ENCODE data around the gene EIF2B2. TPM values are rescaled to one million over a fixed set of nuclear protein-coding genes. Genes with fewer than 3 reads are reported as not detected.

The EIF2B2 gene
- polyA plus RNA-seq (2012; ENCODE audit: missing spikeins), result 31.2 TPM

DNA sequence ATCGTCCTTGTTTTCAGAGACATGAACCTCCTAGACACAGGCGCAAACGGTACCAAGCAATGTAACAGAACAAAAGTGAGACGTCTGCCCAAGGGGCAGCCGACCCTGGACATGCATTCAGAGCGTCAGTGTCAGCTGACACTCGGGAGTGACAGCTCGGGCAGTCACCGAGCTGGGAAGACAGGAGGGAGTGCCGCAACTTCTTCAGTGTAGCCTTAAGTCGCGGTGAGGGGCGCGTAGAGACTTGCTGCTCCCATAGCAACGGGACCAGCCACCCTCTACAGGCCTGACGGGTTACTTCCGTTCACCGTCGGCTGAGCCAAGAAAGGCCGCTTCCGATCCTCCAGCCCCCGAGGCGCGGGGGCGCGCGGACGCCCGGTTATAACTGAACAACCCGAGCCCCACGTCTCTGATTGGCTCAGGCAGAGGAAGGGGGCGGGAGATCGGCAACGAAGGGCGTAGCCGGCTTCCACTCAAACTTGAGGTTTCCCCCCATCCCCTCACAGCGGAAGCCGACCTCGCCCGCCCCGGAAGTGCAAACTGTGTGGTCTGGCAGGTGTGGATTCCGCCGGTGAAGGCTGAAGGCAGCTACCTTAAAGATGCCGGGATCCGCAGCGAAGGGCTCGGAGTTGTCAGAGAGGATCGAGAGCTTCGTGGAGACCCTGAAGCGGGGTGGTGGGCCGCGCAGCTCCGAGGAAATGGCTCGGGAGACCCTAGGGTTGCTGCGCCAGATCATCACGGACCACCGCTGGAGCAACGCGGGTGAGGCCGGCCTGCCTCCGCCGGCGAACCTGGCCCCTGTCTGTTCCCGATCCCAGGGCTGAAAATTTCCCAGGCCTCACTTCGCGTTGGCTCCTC, at the start of gene EIF2B2:
Gene EIF2B2, plus strand, starts transcription at position 530 of the 858 bp plus-strand sequence. Its CDS starts 70 bp downstream, at position 600.
- TF ChIP-seq POLR2A (IDR thresholded peaks at IDR 0.05; ENCODE audit: low read depth, low read length) (peak; percentile 83; the same call in 1 of the 2 replicates), POLR2AphosphoS5 (IDR thresholded peaks at IDR 0.05; ENCODE audit: low read depth, low read length) (peak; percentile 74), TAF1 (IDR thresholded peaks at IDR 0.05; ENCODE audit: borderline replicate concordance, low read depth, low read length) (peak; percentile 58; the same call in 1 of the 2 replicates)
- DNase-seq (ENCODE audit: insufficient read length) (peak; percentile 87), FAIRE-seq (peak; percentile 99)

DNA sequence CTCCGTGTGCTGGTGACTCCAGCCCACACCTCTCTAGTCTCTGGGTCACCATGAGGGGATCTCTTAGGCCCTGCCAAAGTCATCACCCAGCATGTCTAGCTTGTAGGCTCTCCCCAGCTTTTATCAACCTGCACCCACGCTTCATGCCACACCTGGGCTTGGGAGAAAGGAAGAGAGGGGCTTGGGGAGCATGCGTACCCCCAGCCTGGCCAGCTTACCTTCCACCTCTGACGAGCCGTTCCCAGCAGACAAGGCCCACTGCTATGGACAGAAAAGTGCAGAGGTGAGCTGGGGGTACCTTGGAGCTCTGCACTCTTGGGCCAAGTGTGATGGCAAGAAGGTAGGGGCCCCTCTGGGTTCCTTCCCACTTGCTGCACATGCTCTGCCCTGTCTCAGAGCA, 49.0 kb upstream of the EIF2B2 start:
- FAIRE-seq (no peak), DNase-seq (ENCODE audit: insufficient read length) (no peak)
- TF ChIP-seq POLR2A (IDR thresholded peaks at IDR 0.05; ENCODE audit: low read depth, low read length) (no peak), POLR2AphosphoS5 (IDR thresholded peaks at IDR 0.05; ENCODE audit: low read depth, low read length) (no peak), TAF1 (IDR thresholded peaks at IDR 0.05; ENCODE audit: borderline replicate concordance, low read depth, low read length) (no peak)

DNA sequence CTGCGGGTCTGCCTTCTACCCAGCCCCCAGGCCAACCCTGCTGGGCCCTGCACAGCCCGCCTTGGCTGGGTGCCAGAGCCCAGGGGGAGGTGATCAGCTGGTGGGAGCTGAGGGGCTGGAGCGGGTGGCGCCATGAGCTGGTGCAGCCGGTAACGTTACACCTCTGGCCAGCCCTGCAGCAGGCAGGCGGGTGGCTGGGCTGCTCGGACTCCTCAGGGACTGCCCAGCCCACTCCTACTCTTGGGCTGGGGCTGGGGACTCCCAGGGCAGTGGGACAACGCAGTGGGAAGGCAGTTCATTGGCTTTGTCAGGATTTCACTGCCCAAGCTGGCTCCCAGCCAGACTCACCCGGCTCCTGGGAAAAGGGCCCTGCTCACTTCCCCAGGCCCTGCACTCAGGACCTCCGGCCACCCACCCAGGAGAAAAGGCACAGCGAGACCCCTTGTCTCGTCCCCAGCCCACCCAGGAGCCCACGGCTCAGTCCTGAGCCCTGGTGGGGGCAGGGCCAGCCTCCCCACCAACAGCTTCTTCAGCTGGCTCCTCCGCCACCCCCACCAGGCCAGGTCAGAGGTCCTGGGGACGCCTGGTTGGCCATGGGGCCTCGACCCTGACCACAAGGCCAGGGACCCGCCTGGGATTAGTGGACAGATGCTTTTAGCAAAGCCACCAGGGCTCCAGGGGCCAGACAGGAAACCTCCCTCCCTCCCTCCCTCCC, 48.3 kb upstream of the EIF2B2 start:
- DNase-seq (ENCODE audit: insufficient read length) (no peak), FAIRE-seq (no peak)
- no peak for TF ChIP-seq TAF1 (IDR thresholded peaks at IDR 0.05; ENCODE audit: borderline replicate concordance, low read depth, low read length)
- TF ChIP-seq POLR2AphosphoS5 (IDR thresholded peaks at IDR 0.05; ENCODE audit: low read depth, low read length), result no peak
- no peak for TF ChIP-seq POLR2A (IDR thresholded peaks at IDR 0.05; ENCODE audit: low read depth, low read length)

DNA sequence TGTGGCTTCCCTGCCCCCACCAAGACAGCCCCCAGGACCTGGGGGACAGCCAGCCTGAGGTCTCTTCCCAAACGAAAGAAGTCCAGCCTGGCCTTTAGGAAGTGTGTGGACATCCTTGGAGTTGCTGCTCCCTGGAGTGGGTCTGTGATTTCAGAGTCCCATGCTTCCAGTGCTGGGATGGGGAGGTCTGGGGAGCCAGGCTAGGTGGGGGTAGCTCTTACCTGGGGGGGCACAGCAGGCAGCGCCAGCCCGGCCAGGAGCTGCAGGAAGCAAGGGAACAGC, 47.8 kb upstream of the EIF2B2 start:
- TF ChIP-seq TAF1 (IDR thresholded peaks at IDR 0.05; ENCODE audit: borderline replicate concordance, low read depth, low read length), result no peak
- TF ChIP-seq POLR2A (IDR thresholded peaks at IDR 0.05; ENCODE audit: low read depth, low read length), result no peak
- no peak for TF ChIP-seq POLR2AphosphoS5 (IDR thresholded peaks at IDR 0.05; ENCODE audit: low read depth, low read length)
- DNase-seq (ENCODE audit: insufficient read length) (no peak), FAIRE-seq (no peak)

DNA sequence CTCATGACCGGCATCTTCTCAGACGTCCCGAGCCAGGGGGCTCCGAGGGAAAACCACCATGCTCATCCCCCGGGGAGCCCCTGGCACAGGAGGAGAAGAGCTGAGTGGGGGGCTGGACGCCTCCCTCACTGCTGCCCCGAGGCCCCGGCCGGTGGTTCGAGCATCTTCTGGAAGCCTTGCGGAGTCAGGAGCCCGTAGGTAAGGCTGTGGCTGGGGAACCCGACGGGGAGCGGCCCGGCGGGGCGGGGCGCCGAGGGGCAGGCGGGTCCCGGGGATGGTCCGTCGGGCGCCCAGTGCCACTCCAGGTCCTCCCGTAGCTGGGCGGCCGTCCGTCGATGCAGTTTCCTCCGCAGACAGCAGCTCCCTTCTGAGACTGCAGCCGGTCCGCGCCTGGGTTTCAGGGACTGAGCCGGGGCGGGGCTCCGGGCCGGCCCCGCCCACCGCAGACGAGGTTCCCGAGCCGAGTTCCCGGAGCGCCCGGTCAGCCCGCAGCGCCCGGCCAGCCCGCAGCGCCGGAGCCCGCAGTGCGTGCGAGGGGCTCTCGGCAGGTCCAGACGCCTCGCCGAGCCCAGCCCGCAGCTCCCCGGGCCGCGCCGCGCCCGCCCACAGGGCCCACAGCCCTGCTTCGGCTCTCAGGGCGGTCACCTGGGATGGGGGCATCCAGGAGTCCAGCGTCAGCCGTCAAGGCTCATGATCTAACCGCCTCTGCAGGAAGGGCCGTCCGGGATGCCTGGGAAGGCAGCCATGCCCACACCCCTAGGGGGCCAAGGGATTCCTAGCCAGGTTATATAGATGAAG, 47.3 kb upstream of the EIF2B2 start, which contains the start of gene PGF:
Gene PGF, minus strand, starts transcription at position 369 of the 798 bp plus-strand sequence. Its CDS starts 355 bp downstream, at position 14.
- TF ChIP-seq POLR2A (IDR thresholded peaks at IDR 0.05; ENCODE audit: low read depth, low read length) (no peak), POLR2AphosphoS5 (IDR thresholded peaks at IDR 0.05; ENCODE audit: low read depth, low read length) (no peak), TAF1 (IDR thresholded peaks at IDR 0.05; ENCODE audit: borderline replicate concordance, low read depth, low read length) (no peak)
- DNase-seq (ENCODE audit: insufficient read length), result peak; percentile 55
- peak; percentile 67 for FAIRE-seq

DNA sequence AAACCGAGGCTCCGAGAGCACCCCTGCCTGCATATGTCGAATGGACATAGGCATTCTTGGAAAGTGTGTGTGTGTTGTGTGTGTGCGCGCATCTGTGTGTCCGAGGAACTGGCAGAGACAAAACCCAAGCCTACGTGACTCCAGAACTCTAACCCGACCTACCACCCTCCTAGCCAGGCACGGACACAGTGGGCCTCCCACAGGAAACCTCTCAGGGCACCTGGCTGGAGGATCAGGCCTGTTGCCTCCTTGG, 46.8 kb upstream of the EIF2B2 start:
- FAIRE-seq (peak; percentile 67), DNase-seq (ENCODE audit: insufficient read length) (no peak)
- no peak for TF ChIP-seq POLR2A (IDR thresholded peaks at IDR 0.05; ENCODE audit: low read depth, low read length)
- TF ChIP-seq TAF1 (IDR thresholded peaks at IDR 0.05; ENCODE audit: borderline replicate concordance, low read depth, low read length), result no peak
- no peak for TF ChIP-seq POLR2AphosphoS5 (IDR thresholded peaks at IDR 0.05; ENCODE audit: low read depth, low read length)

DNA sequence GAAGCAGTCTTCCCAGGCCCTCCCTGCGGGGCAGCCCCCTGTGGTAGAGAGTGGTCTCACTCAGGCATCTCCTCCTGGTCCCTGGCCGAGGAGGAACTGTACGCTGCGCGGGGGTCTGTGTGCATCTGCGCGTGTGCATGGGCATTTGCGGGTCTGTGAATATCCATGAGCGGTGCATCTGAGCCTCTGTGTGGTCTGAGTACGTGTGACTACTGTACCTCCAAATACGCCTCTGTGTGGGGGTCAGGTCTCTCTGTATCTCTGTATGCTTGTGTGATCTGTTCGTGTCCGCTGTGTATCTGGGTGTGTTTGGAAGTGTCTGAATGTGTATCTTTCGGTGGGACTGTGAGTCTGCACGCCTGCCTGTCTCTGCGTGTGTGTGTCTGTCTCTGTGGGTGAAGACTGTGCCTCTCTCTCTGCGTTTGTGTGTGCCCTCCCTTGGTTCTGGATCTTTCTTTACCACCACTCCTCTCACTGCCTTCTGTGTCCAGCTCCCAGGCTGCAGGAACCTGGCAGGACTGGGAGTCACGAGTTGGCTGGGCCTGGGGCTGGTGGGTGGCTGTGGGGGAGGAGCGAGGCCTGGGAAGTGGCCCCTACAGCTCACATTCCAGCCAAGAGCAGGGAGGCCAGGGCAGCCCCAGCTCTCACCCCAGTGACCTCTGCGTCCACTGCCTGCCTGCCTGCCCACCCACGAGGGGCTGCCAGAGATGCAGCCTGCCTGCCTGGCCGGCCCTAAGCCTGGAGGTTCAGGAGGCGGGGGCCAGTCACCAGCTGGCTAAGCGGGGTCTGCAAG, 46.2 kb upstream of the EIF2B2 start:
- no peak for TF ChIP-seq TAF1 (IDR thresholded peaks at IDR 0.05; ENCODE audit: borderline replicate concordance, low read depth, low read length)
- no peak for TF ChIP-seq POLR2A (IDR thresholded peaks at IDR 0.05; ENCODE audit: low read depth, low read length)
- TF ChIP-seq POLR2AphosphoS5 (IDR thresholded peaks at IDR 0.05; ENCODE audit: low read depth, low read length), result no peak
- DNase-seq (ENCODE audit: insufficient read length) (no peak), FAIRE-seq (no peak)

DNA sequence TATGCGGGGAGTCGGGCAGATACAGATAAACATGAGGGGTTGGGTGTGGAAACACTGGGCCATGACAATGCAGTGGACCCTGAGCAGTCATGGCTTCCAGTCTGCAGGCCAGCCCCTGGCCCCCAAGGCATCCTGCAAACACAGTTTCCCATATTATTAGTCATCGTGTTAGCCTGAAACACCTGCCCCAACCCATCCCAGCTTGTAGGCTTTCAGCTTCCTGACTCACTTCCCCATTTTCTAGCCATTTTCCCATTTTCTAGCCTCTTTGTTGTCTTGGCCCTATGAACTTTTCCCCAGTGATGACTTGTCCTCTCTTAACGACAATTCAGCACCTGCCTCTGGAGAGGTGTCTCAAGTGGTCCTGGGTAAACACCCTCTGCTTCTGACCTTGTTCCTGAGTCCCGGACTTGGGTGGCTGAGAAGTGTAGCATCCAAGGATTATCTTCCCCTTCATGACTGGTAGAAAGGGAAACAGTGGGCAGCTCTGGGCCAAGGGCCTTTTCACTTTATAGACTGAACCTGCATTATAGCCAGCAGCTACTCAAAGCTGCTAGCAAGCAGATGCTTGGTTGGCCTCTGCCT, 43.0 kb upstream of the EIF2B2 start:
- FAIRE-seq, result no peak
- DNase-seq (ENCODE audit: insufficient read length), result no peak

DNA sequence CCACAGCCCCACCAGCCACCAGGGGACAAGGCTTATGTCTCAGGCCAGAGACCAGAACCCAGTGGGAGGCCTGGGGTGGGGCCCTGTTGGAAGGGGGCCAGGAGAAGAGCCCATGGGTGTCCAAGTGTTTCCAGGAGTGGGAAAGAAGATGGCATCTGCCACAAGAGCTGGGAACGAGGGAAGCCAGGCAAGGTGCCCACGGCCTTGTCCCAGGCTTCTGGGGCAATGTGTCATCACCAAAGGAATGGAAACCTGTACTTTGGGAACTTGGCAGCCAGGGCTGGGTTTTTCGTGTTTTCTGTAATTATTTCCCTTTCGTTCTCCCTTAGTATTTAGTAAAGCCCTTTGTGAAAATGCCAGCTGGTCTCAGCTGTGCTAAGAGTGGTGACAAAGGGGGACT, 42.0 kb upstream of the EIF2B2 start:
- no peak for FAIRE-seq
- TF ChIP-seq POLR2AphosphoS5 (IDR thresholded peaks at IDR 0.05; ENCODE audit: low read depth, low read length), result no peak
- no peak for TF ChIP-seq TAF1 (IDR thresholded peaks at IDR 0.05; ENCODE audit: borderline replicate concordance, low read depth, low read length)
- no peak for TF ChIP-seq POLR2A (IDR thresholded peaks at IDR 0.05; ENCODE audit: low read depth, low read length)
- DNase-seq (ENCODE audit: insufficient read length), result no peak

More for the DNA sequence above, 43.0 kb upstream of the EIF2B2 start:
- TF ChIP-seq POLR2AphosphoS5 (IDR thresholded peaks at IDR 0.05; ENCODE audit: low read depth, low read length) (no peak), POLR2A (IDR thresholded peaks at IDR 0.05; ENCODE audit: low read depth, low read length) (no peak), TAF1 (IDR thresholded peaks at IDR 0.05; ENCODE audit: borderline replicate concordance, low read depth, low read length) (no peak)

DNA sequence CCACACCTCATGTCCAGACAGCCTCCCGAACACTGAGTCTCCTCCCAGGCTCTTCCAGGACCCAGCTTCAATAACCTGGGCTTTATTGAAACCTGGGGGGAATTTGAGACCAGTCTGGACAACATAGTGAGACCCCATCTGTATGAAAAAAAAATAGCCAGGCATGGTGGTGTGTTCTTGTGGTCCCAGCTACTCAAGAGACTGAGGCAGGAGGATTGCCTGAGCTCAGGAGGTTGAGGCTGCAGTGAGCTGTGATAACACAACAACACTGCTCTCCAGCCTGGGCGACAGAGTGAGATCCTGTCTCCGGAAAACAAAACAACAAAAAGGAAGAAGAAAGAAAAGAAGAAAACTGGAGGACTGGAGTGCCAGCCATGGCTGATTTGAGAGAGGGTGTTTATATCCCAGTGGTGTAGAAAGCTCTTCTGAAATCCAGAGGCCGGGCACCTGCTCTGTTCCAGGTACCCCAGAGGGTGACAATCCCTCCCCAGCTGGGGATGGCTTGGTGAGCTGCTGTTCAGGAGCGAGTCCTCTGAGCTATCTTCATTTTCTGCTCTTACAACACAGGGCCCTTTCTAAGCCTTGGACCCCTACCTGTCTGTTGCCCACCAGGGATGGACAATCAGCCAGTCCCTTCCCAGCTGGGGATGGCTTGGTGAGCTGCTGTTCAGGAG, 41.3 kb upstream of the EIF2B2 start:
- no peak for DNase-seq (ENCODE audit: insufficient read length)
- TF ChIP-seq TAF1 (IDR thresholded peaks at IDR 0.05; ENCODE audit: borderline replicate concordance, low read depth, low read length) (no peak), POLR2A (IDR thresholded peaks at IDR 0.05; ENCODE audit: low read depth, low read length) (no peak), POLR2AphosphoS5 (IDR thresholded peaks at IDR 0.05; ENCODE audit: low read depth, low read length) (no peak)
- no peak for FAIRE-seq

Data from GM12892 (cell line).